ENCODE measurements around the gene SPOCK2. TPM values are rescaled to one million over a fixed set of nuclear protein-coding genes. Genes with fewer than 3 reads are reported as not detected.

SPOCK2 gene
- total RNA-seq, 4 donors from 2014 or later = 1.8 to 18.7 (median 4.5) TPM

DNA sequence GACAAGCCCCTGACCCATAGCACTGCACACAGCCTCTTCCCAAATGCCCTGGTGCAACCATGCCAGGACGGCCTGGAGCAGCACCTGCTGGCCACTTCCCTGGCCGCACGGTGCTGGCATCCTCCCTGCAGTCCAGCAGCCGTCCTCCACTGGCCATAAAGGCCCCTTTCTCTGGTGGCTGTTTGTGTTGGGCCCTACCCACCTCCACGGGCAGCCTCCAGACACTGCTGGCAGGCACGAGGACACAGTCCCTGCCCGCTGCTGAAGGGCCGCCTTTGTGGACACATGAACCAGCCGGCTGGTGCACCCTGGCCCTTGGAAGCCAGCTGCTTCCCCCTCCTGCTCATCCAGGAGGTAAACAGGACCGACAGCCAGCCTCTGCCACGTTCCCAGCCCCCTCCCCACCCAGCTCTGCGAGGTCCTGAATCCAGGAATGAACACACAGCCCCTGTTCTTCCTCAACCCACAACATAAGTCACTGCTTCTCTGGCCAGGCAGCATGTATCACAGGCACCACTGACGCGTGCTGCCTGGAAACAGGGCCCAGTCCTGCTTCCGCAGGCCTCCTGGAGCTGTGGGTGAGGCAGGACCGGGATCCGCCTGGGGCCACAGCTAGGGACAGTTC, 43.8 kb downstream of the SPOCK2 start:
- no peaks in the 10 kb centered on the region for H3K27me3 ChIP-seq
- DNase-seq = peak; percentile 54 to 61
- H3K4me1 ChIP-seq = no peaks in the 10 kb centered on the region
- TF ChIP-seq, protein P1, sequence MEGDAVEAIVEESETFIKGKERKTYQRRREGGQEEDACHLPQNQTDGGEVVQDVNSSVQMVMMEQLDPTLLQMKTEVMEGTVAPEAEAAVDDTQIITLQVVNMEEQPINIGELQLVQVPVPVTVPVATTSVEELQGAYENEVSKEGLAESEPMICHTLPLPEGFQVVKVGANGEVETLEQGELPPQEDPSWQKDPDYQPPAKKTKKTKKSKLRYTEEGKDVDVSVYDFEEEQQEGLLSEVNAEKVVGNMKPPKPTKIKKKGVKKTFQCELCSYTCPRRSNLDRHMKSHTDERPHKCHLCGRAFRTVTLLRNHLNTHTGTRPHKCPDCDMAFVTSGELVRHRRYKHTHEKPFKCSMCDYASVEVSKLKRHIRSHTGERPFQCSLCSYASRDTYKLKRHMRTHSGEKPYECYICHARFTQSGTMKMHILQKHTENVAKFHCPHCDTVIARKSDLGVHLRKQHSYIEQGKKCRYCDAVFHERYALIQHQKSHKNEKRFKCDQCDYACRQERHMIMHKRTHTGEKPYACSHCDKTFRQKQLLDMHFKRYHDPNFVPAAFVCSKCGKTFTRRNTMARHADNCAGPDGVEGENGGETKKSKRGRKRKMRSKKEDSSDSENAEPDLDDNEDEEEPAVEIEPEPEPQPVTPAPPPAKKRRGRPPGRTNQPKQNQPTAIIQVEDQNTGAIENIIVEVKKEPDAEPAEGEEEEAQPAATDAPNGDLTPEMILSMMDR (IDR thresholded peaks at IDR 0.05) = peak; percentile 57 to 86 (median 70)
- peak in 1 of 2 donors; percentile 21 for TF ChIP-seq POLR2A (IDR thresholded peaks at IDR 0.05)
- intact Hi-C loops (cut with DNase I; ENCODE audit: low total_unique reads) = loop anchor here (5.0 to 10.0 kb wide), 2 partner anchors 150 to 293 kb away; no protein-coding TSS in a partner anchor
- H3K4me3 ChIP-seq = no peak overlapping the region
- no peaks in the 10 kb centered on the region for H3K9me3 ChIP-seq
- no peaks in the 10 kb centered on the region for H3K36me3 ChIP-seq
- peak overlapping the region in 1 of 2 donors; percentile 36 for H3K27ac ChIP-seq

DNA sequence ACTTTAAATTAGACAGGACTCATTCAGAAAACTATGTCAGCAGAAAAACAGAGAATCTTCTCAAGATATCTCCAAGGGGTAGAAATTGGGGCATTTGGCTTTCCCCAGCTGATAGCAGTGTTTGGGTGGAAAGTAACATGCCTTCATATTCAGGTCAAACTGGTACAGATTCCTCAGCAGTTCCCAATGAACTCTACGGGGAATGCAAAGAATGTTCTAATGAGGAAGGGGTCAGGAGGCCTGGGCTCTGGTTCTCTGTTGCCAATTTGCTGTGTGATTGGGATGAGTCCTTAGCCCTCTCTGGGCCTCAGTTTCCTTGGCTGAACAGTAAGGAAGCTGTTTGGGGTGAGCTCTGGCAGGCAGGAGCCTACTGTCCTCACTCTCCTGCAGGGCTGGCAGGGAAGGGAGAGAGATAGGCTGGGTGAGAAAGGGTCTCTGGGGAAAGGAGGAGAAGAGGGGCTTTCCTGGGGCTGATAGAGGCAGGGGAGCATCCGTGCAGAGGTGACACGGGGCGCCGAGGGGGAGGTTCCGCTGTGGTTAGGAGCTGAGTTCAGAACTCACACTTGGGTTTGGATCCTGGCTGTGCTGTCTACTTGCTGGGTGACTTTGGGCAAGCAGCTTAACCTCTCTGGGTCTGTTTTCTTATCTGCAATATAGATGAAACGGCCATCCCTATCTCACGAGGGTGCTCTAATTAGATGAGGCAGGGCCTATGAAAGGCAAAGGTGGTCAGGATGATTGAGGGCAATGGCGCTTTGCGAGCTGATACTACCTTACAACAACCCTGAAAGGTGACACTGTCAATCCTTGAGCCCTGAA, 45.1 kb downstream of the SPOCK2 start:
- no peaks in the 10 kb centered on the region for H3K36me3 ChIP-seq
- no peaks in the 10 kb centered on the region for H3K4me1 ChIP-seq
- H3K27me3 ChIP-seq = no peaks in the 10 kb centered on the region
- no peak for DNase-seq
- no peak overlapping the region for H3K4me3 ChIP-seq
- intact Hi-C loops (cut with DNase I; ENCODE audit: low total_unique reads) = loop anchor here (10.0 kb wide), 1 partner anchor 148 kb away; no protein-coding TSS in a partner anchor
- TF ChIP-seq POLR2A (IDR thresholded peaks at IDR 0.05) = no peak
- TF ChIP-seq, protein P1 (IDR thresholded peaks at IDR 0.05) = no peak
- no peak overlapping the region for H3K27ac ChIP-seq
- H3K9me3 ChIP-seq = no peaks in the 10 kb centered on the region

DNA sequence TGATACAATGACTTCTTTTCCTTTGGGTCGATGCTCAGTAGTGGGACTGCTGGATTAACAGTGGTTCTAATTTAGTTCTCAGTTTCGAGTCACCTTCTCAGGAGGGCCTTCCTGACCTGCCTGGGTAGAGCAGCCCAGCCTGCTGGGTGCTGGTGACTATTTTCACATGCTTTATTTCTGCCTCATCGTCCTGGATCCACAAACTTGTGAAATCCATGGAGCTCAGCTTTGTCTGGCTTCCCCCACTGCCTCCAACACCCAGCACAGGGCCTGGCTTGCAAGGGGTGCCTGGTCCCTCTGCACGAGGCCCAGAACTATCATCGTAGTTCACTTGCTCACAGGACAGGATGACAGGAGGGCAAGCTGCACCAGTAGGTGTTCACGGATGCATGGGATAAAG, 46.9 kb downstream of the SPOCK2 start:
- H3K4me3 ChIP-seq = no peak overlapping the region
- TF ChIP-seq, protein P1 (IDR thresholded peaks at IDR 0.05) = no peak
- no peak for TF ChIP-seq POLR2A (IDR thresholded peaks at IDR 0.05)
- H3K27ac ChIP-seq = no peak overlapping the region
- H3K27me3 ChIP-seq = no peaks in the 10 kb centered on the region
- DNase-seq = no peak
- no peaks in the 10 kb centered on the region for H3K9me3 ChIP-seq
- intact Hi-C loops (cut with DNase I; ENCODE audit: low total_unique reads) = loop anchor here (10.0 kb wide), 1 partner anchor 147 kb away; no protein-coding TSS in a partner anchor
- no peaks in the 10 kb centered on the region for H3K36me3 ChIP-seq
- H3K4me1 ChIP-seq = no peaks in the 10 kb centered on the region

DNA sequence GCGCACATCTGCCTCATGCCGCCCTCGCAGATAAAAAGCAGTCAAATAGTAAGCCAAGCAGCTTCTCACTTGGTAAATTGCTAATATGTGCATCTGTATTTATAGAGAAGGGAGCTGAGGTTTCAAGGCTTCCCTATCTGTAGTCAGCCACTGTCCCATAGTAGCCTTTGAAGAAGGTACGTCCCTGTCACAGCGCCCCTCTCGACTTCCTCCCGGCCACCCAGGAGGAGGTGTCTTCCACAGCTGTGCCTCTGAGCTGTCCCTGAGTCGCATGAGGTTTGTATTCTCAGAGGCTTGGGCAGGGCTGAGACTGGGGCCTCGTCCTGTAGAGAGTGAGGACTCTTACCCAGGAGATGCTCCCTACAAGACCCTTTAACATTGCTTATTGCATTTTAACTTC, 49.0 kb downstream of the SPOCK2 start:
- Histone ChIP-seq H3K4me3 (no peak overlapping the region), H3K4me1 (no peaks in the 10 kb centered on the region), H3K27ac (no peak overlapping the region), H3K9me3 (no peaks in the 10 kb centered on the region), H3K27me3 (no peaks in the 10 kb centered on the region), H3K36me3 (no peaks in the 10 kb centered on the region)
- intact Hi-C loops (cut with DNase I; ENCODE audit: low total_unique reads) = no loop called here
- no peak for DNase-seq
- TF ChIP-seq POLR2A (IDR thresholded peaks at IDR 0.05) = no peak
- TF ChIP-seq, protein P1 (IDR thresholded peaks at IDR 0.05) = no peak

DNA sequence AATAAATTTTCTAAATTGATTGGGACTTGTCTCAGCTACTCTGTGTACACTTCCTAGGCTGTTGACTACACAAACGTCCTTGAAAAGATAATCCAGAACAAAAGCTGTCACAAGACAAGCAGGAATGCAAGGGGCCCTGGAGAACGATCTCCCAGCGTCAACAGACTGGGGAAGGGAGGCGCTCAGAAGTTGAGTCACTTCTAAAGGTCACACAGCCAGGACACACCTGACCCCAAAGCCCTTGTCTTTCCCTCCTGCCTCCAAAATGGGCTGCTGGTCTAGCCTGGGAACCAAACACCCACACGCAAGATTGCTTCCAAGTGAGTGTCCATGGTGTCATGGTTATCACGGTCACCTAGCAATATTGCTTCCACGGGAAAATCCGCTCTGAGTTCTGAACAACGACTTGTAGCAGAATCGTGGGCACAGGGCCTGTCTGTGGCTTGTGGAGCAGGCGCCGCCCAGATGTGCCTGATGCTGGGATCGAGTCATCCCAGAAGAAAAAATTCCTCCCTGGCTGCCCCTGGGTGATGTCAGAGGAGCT, 49.8 kb downstream of the SPOCK2 start:
- Histone ChIP-seq H3K4me3 (no peak overlapping the region), H3K27ac (peak overlapping the region in 1 of 2 donors; percentile 64), H3K27me3 (no peaks in the 10 kb centered on the region), H3K9me3 (no peaks in the 10 kb centered on the region), H3K36me3 (no peaks in the 10 kb centered on the region), H3K4me1 (no peaks in the 10 kb centered on the region)
- TF ChIP-seq POLR2A (IDR thresholded peaks at IDR 0.05) = no peak
- TF ChIP-seq, protein P1 (IDR thresholded peaks at IDR 0.05) = no peak
- intact Hi-C loops (cut with DNase I; ENCODE audit: low total_unique reads) = no loop called here
- no peak for DNase-seq
